HepG2 (cell line): ENCODE data around the gene SPI1. TPM values are rescaled to one million over a fixed set of nuclear protein-coding genes. Genes with fewer than 3 reads are reported as not detected.

Experiments used
- ATAC-seq: fragments of 200-7000 bp; cut with Tn5 transposase; 3 replicates; pipeline ENCODE4 v1.9.1; 2020; ENCODE audit warnings: mild to moderate bottlenecking, moderate library complexity
- BruUV-seq: library from RNA; stranded (reverse); fragments of 400-500 nt; replicated peaks from 2 replicates; lab custom pipeline; 2021; lab: Mats Ljungman, UMichigan
- CTCF ChIA-PET: fragments of 300-600 bp; formaldehyde crosslinking; extraction: SDS; loops from one replicate; lab custom pipeline; 2021; ENCODE audit warnings: low total read pairs, inconsistent platforms, low intra/inter-chr PET ratio; lab: Yijun Ruan, JAX
- POLR2A ChIA-PET: fragments of 350-600 bp; sonication (Branson Sonifier 250); formaldehyde crosslinking; loops from one replicate; lab custom pipeline; 2020; ENCODE audit warnings: antibody characterized with exemption, inconsistent platforms; lab: Yijun Ruan, JAX
- DNase-seq: peaks from one replicate; pipeline ENCODE4 v3.0.0-alpha.2; 2015; ENCODE audit warnings: low spot score
- FAIRE-seq: peaks from 3 replicates; lab custom pipeline; 2011; peaks lifted over from hg19 to GRCh38; lab: Jason Lieb, UNC
- H2AFZ ChIP-seq: one replicate; pipeline ENCODE4 v1.6.1; 2011; ENCODE audit warnings: low read length, inconsistent platforms
- H3K27ac ChIP-seq: fragments of 300-600 bp; 3 replicates; pipeline ENCODE4 v1.8.0; 2011; ENCODE audit warnings: mixed run types, mild to moderate bottlenecking, mixed read lengths, low read length, inconsistent platforms; ENCODE audit not compliant: insufficient read depth; ENCODE audit errors: extremely low read length
- H3K27me3 ChIP-seq, 2 experiments: fragments of 200-600 bp in 1 of 2; 2 replicates in 1 of 2; 3 replicates in 1 of 2; pipeline versions ENCODE4 v1.6.0 to v1.8.0; 2011; ENCODE audit warnings: low read length in 2 of 2, mild to moderate bottlenecking in 2 of 2, moderate library complexity in 2 of 2, inconsistent platforms in 1 of 2; ENCODE audit not compliant: insufficient read depth in 2 of 2, control insufficient read depth in 1 of 2
- H3K36me3 ChIP-seq, 2 experiments: fragments of 200-600 bp in 1 of 2; replicated peaks in 1 of 2; 2 replicates in 1 of 2; 3 replicates in 1 of 2; pipeline versions ENCODE4 v1.5.1 to v1.8.0; 2011; ENCODE audit warnings: low read length in 2 of 2, inconsistent platforms in 1 of 2; ENCODE audit not compliant: insufficient read depth in 2 of 2, control insufficient read depth in 1 of 2
- H3K4me1 ChIP-seq: 2 replicates; pipeline ENCODE4 v1.5.1; 2012; ENCODE audit warnings: low read length, inconsistent platforms; ENCODE audit not compliant: insufficient read depth
- H3K4me2 ChIP-seq: 2 replicates; pipeline ENCODE4 v1.6.0; 2011; ENCODE audit warnings: low read depth, low read length, inconsistent platforms
- H3K4me3 ChIP-seq, 3 experiments: fragments of 200-600 bp in 1 of 3; sonication (generic), shearing (Covaris generic) in 1 of 3; replicated peaks in 1 of 3; 2 replicates each; pipeline ENCODE4 v1.5.1; 2011 to 2016; ENCODE audit warnings: low read length in 3 of 3, inconsistent platforms in 2 of 3, low read depth in 2 of 3, mild to moderate bottlenecking in 2 of 3, control low read depth in 1 of 3, mixed read lengths in 1 of 3; ENCODE audit not compliant: insufficient read depth in 1 of 3
- H3K79me2 ChIP-seq: one replicate; pipeline ENCODE4 v1.6.1; 2011; ENCODE audit warnings: low read length, inconsistent platforms; ENCODE audit not compliant: insufficient read depth
- H3K9ac ChIP-seq: 2 replicates; pipeline ENCODE4 v1.6.0; 2011; ENCODE audit warnings: mild to moderate bottlenecking, low read depth, low read length, inconsistent platforms; ENCODE audit not compliant: insufficient read depth
- H3K9me3 ChIP-seq: 2 replicates; pipeline ENCODE4 v1.5.1; 2012; ENCODE audit warnings: mild to moderate bottlenecking, low read length
- H4K20me1 ChIP-seq: 2 replicates; pipeline ENCODE4 v1.6.0; 2011; ENCODE audit warnings: inconsistent platforms, mild to moderate bottlenecking, low read length, moderate library complexity; ENCODE audit not compliant: insufficient read depth
- ISL2 ChIP-seq: sonication (generic); formaldehyde crosslinking; IDR thresholded peaks from 2 replicates; pipeline ENCODE4 v1.5.0; 2020; ENCODE audit warnings: missing genetic modification reagents
- NCOA5 ChIP-seq: sonication (generic); formaldehyde crosslinking; IDR thresholded peaks from 2 replicates; pipeline ENCODE4 v1.4.0; 2020; ENCODE audit warnings: missing genetic modification reagents
- SAP130 ChIP-seq: IDR thresholded peaks from 2 replicates; pipeline ENCODE4 v1.6.1; 2016; ENCODE audit warnings: low read depth
- SMYD3 ChIP-seq: sonication (generic); formaldehyde crosslinking; IDR thresholded peaks from 2 replicates; pipeline ENCODE4 v1.8.1; 2023; ENCODE audit warnings: mild to moderate bottlenecking, missing genetic modification reagents
- ZNF251 ChIP-seq: sonication (generic); formaldehyde crosslinking; IDR thresholded peaks from 2 replicates; pipeline ENCODE4 v1.9.0; 2021; ENCODE audit warnings: mild to moderate bottlenecking, missing genetic modification reagents
- ZNF781 ChIP-seq: sonication (generic); formaldehyde crosslinking; IDR thresholded peaks from 2 replicates; pipeline ENCODE4 v1.5.1; 2020; ENCODE audit warnings: borderline replicate concordance, mild to moderate bottlenecking, missing genetic modification reagents; ENCODE audit errors: not compliant biosample characterization
- WGBS: methylation state at CpG from one replicate; pipeline ENCODE4 v1.1.6; 2017; ENCODE audit warnings: low lambda C conversion rate; 5-methylcytosine and 5-hydroxymethylcytosine counted together
- in situ Hi-C: cut with HindIII; loops from 2 replicates; pipeline ENCODE4 v1.10.0; 2017; ENCODE audit warnings: low pct_unique_long_range_greater_than_20kb; ENCODE audit not compliant: extremely low pct_ligation_motif_present
- intact Hi-C: fragments of 100-400 bp; cut with micrococcal nuclease; formaldehyde crosslinking; loops from one replicate; pipeline ENCODE4 v1.10.0; 2022; ENCODE audit not compliant: unreplicated experiment
- polyA plus RNA-seq, 8 experiments: library from polyadenylated mRNA; depleted of rRNA in 3 of 8; stranded (reverse) in 7 of 8; unstranded in 1 of 8; fragments of >200 nt; fragmentation: Illumina TruSeq in 4 of 8; extraction: Trizol in 4 of 8; gene quantifications; 2 replicates each; pipeline versions ENCODE4 v1.2.1 to v1.2.3, GENCODE V29; 2011 to 2016; ENCODE audit warnings: low read depth in 4 of 8, missing spikeins in 1 of 8, mixed read lengths in 1 of 8; ENCODE audit not compliant: insufficient read depth in 1 of 8
- total RNA-seq, 5 experiments: library from RNA; depleted of rRNA; stranded (reverse); fragments of >200 nt; fragmentation: Illumina TruSeq; extraction: Trizol; gene quantifications; 2 replicates each; pipeline ENCODE4 v1.2.3, GENCODE V29; 2016; ENCODE audit warnings: low read depth in 1 of 5
- TF ChIP-seq, protein P1 (sequence below): sonication (generic); formaldehyde crosslinking; IDR thresholded peaks from 2 replicates; pipeline ENCODE4 v1.5.1; 2020; ENCODE audit warnings: missing genetic modification reagents, mild to moderate bottlenecking, borderline replicate concordance
- TF ChIP-seq, protein P2 (sequence below): sonication (generic); formaldehyde crosslinking; IDR thresholded peaks from 2 replicates; pipeline ENCODE4 v1.5.0; 2020; ENCODE audit warnings: mild to moderate bottlenecking, missing genetic modification reagents, moderate library complexity
- TF ChIP-seq, protein P3 (sequence below): IDR thresholded peaks from 2 replicates; pipeline ENCODE4 v1.6.1; 2012; ENCODE audit warnings: inconsistent platforms

Gene SPI1
- total and polyA plus RNA-seq, 2 of the 13 experiments (the other 11 are each of a cell fraction or from before 2014, with no cell fraction given) = not detected

DNA sequence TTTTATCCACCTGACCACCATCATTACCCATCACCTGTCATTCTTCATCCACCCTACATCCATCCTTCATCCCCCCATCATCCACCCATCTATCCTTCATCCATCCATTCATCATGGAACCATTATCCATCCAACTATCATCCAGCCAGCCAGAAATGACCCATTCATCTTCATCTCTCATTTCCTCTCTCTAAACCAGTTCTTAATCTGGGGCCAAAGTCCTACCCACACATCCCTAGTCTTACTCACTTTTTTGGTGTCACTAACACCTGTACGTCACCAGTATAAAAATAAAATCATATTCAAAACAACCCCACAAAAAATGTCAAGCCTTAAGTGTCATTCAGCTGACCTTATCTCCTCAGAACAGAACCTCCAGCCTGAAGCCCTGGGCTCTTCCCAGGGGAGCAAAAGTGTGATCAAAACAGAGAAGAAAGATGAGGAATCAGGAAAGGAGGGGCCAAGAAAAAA, 12.3 kb downstream of the SPI1 start (continued):
- TF ChIP-seq ZNF781 (no peak), ISL2 (CRISPR knock-in tag) (no peak)
- TF ChIP-seq, protein P1, sequence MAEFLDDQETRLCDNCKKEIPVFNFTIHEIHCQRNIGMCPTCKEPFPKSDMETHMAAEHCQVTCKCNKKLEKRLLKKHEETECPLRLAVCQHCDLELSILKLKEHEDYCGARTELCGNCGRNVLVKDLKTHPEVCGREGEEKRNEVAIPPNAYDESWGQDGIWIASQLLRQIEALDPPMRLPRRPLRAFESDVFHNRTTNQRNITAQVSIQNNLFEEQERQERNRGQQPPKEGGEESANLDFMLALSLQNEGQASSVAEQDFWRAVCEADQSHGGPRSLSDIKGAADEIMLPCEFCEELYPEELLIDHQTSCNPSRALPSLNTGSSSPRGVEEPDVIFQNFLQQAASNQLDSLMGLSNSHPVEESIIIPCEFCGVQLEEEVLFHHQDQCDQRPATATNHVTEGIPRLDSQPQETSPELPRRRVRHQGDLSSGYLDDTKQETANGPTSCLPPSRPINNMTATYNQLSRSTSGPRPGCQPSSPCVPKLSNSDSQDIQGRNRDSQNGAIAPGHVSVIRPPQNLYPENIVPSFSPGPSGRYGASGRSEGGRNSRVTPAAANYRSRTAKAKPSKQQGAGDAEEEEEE (CRISPR knock-in tag) = no peak

DNA sequence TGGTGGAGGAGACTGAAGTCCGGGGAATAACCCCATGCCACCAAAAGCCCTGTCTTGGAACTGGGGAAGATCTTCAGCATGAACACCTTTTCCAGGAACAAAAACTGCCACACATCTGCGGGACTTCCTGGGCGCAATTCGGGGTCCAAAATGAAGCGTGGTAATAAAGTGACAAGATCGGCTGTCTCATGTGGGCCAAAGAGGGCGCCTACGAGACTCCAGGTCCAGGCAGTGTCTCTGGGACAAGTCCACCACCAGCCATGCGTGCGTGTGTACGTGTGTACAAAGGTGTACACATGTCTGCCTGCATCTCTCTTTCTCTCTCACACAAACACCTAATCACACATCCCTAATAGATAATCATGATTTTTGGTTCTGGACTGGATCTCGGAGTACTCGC, 16.9 kb downstream of the SPI1 start:
- TF ChIP-seq SAP130 (CRISPR knock-in tag) (peak; percentile 18; the same call in 1 of the 2 replicates), NCOA5 (CRISPR knock-in tag) (no peak), SMYD3 (CRISPR knock-in tag) (no peak), ZNF251 (CRISPR knock-in tag) (no peak)
- TF ChIP-seq, protein P2, sequence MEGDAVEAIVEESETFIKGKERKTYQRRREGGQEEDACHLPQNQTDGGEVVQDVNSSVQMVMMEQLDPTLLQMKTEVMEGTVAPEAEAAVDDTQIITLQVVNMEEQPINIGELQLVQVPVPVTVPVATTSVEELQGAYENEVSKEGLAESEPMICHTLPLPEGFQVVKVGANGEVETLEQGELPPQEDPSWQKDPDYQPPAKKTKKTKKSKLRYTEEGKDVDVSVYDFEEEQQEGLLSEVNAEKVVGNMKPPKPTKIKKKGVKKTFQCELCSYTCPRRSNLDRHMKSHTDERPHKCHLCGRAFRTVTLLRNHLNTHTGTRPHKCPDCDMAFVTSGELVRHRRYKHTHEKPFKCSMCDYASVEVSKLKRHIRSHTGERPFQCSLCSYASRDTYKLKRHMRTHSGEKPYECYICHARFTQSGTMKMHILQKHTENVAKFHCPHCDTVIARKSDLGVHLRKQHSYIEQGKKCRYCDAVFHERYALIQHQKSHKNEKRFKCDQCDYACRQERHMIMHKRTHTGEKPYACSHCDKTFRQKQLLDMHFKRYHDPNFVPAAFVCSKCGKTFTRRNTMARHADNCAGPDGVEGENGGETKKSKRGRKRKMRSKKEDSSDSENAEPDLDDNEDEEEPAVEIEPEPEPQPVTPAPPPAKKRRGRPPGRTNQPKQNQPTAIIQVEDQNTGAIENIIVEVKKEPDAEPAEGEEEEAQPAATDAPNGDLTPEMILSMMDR (CRISPR knock-in tag) = peak; percentile 40; the same call in 1 of the 2 replicates
- TF ChIP-seq, protein P3, sequence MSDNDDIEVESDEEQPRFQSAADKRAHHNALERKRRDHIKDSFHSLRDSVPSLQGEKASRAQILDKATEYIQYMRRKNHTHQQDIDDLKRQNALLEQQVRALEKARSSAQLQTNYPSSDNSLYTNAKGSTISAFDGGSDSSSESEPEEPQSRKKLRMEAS = 0 out of 2 replicates have a peak, but pooled peaks have one; percentile 14
- Histone ChIP-seq H3K4me1 (peaks cover 45% of the 10 kb centered on the region), H3K27me3 (0 out of 5 replicates have a peak, but pooled peaks cover 0 to 4% of the 10 kb centered on the region in 2 experiments), H2AFZ (no peak overlapping the region), H3K9ac (no peak overlapping the region), H3K9me3 (no peaks in the 10 kb centered on the region), H4K20me1 (no peaks in the 10 kb centered on the region), H3K79me2 (no peaks in the 10 kb centered on the region), H3K4me3 (peak overlapping the region in 2 of 3 experiments; percentile 9 to 42; a peak in 3 of 6 replicates), H3K36me3 (no peaks in the 10 kb centered on the region), H3K27ac (no peak overlapping the region), H3K4me2 (peak overlapping the region; percentile 57)
- FAIRE-seq (peak; percentile 18), DNase-seq (no peak), ATAC-seq (peak; percentile 69)
- ChIA-PET CTCF (no interaction called here), POLR2A (no interaction called here)
- intact Hi-C loops (no loop called here), in situ Hi-C loops (no loop called here)
- WGBS = 33% methylated on average over 5 of the region's 13 CpGs
- BruUV-seq = no TSS peak
